HEK293 (cell line): ENCODE results near the gene GRIPAP1.

Source experiments
- CTCF ChIA-PET: fragments of 350-600 bp; formaldehyde crosslinking; extraction: SDS; loops from one replicate; lab custom pipeline; 2021; ENCODE audit warnings: antibody characterized with exemption; lab: Yijun Ruan, JAX
- POLR2A ChIA-PET: fragments of 300-600 bp; formaldehyde crosslinking; extraction: SDS; loops from one replicate; lab custom pipeline; 2020; ENCODE audit warnings: antibody characterized with exemption, inconsistent platforms; lab: Yijun Ruan, JAX
- H3K27ac ChIP-seq: fragments of 200-500 bp; sonication (Bioruptor generic); 2 replicates; pipeline ENCODE4 v1.5.1; 2014; ENCODE audit warnings: low read depth, low read length, control low read depth, inconsistent platforms; ENCODE audit errors: extremely low read depth
- H3K36me3 ChIP-seq, 2 experiments: fragments of 200-500 bp in 1 of 2; sonication (Bioruptor generic) in 1 of 2; 1 replicate in 1 of 2; 2 replicates in 1 of 2; pipeline ENCODE4 v1.5.1; 2014 to 2017; ENCODE audit warnings: inconsistent platforms in 2 of 2, low read length in 2 of 2; ENCODE audit not compliant: control insufficient read depth in 2 of 2, insufficient read depth in 1 of 2
- H3K4me1 ChIP-seq: fragments of 200-500 bp; sonication (Bioruptor generic); 2 replicates; pipeline ENCODE4 v1.5.1; 2014; ENCODE audit warnings: mild to moderate bottlenecking, low read length, inconsistent platforms; ENCODE audit not compliant: control insufficient read depth, insufficient read depth
- H3K4me3 ChIP-seq: 2 replicates; pipeline ENCODE4 v1.5.1; 2011; ENCODE audit warnings: low read depth, mild to moderate bottlenecking, control low read depth, low read length, moderate library complexity
- H3K9me3 ChIP-seq: fragments of 200-500 bp; sonication (Bioruptor generic); 2 replicates; pipeline ENCODE4 v1.5.1; 2014; ENCODE audit warnings: low read depth, low read length, inconsistent platforms; ENCODE audit not compliant: control insufficient read depth, insufficient read depth
- CTCF ChIP-seq: fragments of 450-650 bp; formaldehyde crosslinking; IDR thresholded peaks from 2 replicates; pipeline ENCODE4 v1.5.1; 2016; ENCODE audit warnings: missing biosample characterization, missing genetic modification characterization
- KLF17 ChIP-seq: fragments of 450-650 bp; formaldehyde crosslinking; IDR thresholded peaks from 2 replicates; pipeline ENCODE4 v1.5.1; 2016; ENCODE audit warnings: missing biosample characterization, missing genetic modification characterization
- PRDM10 ChIP-seq: fragments of 450-650 bp; formaldehyde crosslinking; IDR thresholded peaks from 2 replicates; pipeline ENCODE4 v1.5.1; 2016; ENCODE audit warnings: missing biosample characterization, missing genetic modification characterization
- REST ChIP-seq: fragments of 450-650 bp; formaldehyde crosslinking; IDR thresholded peaks from 2 replicates; pipeline ENCODE4 v1.5.1; 2016; ENCODE audit warnings: missing biosample characterization, missing genetic modification characterization
- SALL2 ChIP-seq: fragments of 450-650 bp; formaldehyde crosslinking; IDR thresholded peaks from 2 replicates; pipeline ENCODE4 v1.5.0; 2017; ENCODE audit warnings: missing biosample characterization, mild to moderate bottlenecking, missing genetic modification characterization, borderline replicate concordance
- TRIM28 ChIP-seq: IDR thresholded peaks from 2 replicates; pipeline ENCODE4 v1.6.1; 2011; ENCODE audit warnings: low read length, control low read depth, borderline replicate concordance
- ZBTB17 ChIP-seq: fragments of 450-650 bp; formaldehyde crosslinking; IDR thresholded peaks from 2 replicates; pipeline ENCODE4 v1.5.1; 2016; ENCODE audit warnings: missing biosample characterization, missing genetic modification characterization
- ZNF169 ChIP-seq: fragments of 450-650 bp; formaldehyde crosslinking; IDR thresholded peaks from 2 replicates; pipeline ENCODE4 v1.5.1; 2016; ENCODE audit warnings: missing biosample characterization, missing genetic modification characterization
- ZNF2 ChIP-seq: fragments of 450-650 bp; formaldehyde crosslinking; IDR thresholded peaks from 2 replicates; pipeline ENCODE4 v1.5.1; 2016; ENCODE audit warnings: missing biosample characterization, missing genetic modification characterization
- ZNF223 ChIP-seq: fragments of 450-650 bp; formaldehyde crosslinking; IDR thresholded peaks from 2 replicates; pipeline ENCODE4 v1.5.1; 2016; ENCODE audit warnings: missing biosample characterization, missing genetic modification characterization
- ZNF335 ChIP-seq: fragments of 450-650 bp; formaldehyde crosslinking; conservative IDR thresholded peaks from 2 replicates; pipeline ENCODE4 v1.5.1; 2016; ENCODE audit warnings: missing biosample characterization, missing genetic modification characterization
- ZNF362 ChIP-seq: fragments of 450-650 bp; formaldehyde crosslinking; IDR thresholded peaks from 2 replicates; pipeline ENCODE4 v1.5.1; 2016; ENCODE audit warnings: missing biosample characterization, missing genetic modification characterization
- ZSCAN16 ChIP-seq: fragments of 450-650 bp; formaldehyde crosslinking; IDR thresholded peaks from 2 replicates; pipeline ENCODE4 v1.5.1; 2016; ENCODE audit warnings: missing biosample characterization, missing genetic modification characterization

GRIPAP1 gene

GRCh38 chrX:49043987-49044281, 41.9 kb upstream of the GRIPAP1 start:
- peak overlapping the region; percentile 6; the same call in 1 of the 2 replicates for H3K4me3 ChIP-seq
- CTCF ChIA-PET = interaction anchor here (0.6 to 1.6 kb wide), 9 partner anchors 13 to 1075 kb away, joined by 3 to 9 read pairs (median 3); partner anchors contain the start of gene GRIPAP1
- H3K36me3 ChIP-seq = peaks cover 0 to 7% of the 10 kb centered on the region in 2 experiments; a peak in 1 of 3 replicates
- peaks cover 7% of the 10 kb centered on the region for H3K4me1 ChIP-seq
- H3K27ac ChIP-seq = no peak overlapping the region
- no peak for TF ChIP-seq SALL2 (tag by site-specific recombination)
- no peak for TF ChIP-seq ZNF362 (tag by site-specific recombination)
- TF ChIP-seq ZSCAN16 (tag by site-specific recombination) = no peak
- TF ChIP-seq KLF17 = no peak
- TF ChIP-seq ZBTB17 (tag by site-specific recombination) = 0 out of 2 replicates have a peak, but pooled peaks have one; percentile 0
- TF ChIP-seq ZNF223 = peak; percentile 79
- peak; percentile 95 for TF ChIP-seq PRDM10 (tag by site-specific recombination)
- TF ChIP-seq ZNF335 (tag by site-specific recombination) = peak; percentile 35
- no peak for TF ChIP-seq ZNF169 (tag by site-specific recombination)
- TF ChIP-seq TRIM28 = peak; percentile 77; the same call in 1 of the 2 replicates
- TF ChIP-seq REST (tag by site-specific recombination) = peak; percentile 58; the same call in 1 of the 2 replicates
- 0 out of 2 replicates have a peak, but pooled peaks have one; percentile 2 for TF ChIP-seq CTCF (tag by site-specific recombination)
- peak; percentile 74 for TF ChIP-seq ZNF2 (tag by site-specific recombination)
- TF ChIP-seq, all 188 proteins: peak for 8
- POLR2A ChIA-PET = interaction anchor here (0.7 to 3.2 kb wide), 8 partner anchors 9 to 225 kb away, joined by 3 to 24 read pairs (median 4); partner anchors contain the start of genes GRIPAP1, OTUD5 and SLC35A2
- H3K9me3 ChIP-seq = no peaks in the 10 kb centered on the region
